Central memory CD4-positive, alpha-beta T cell (primary cell): ENCODE data around the gene LRPAP1.

Experiments
- DNase-seq: peaks from one replicate; pipeline ENCODE4 v3.0.0; 2022

LRPAP1 gene

GRCh38 chr4:3498901-3499510 lies 33.2 kb downstream of the LRPAP1 start:
- DNase-seq, result no peak

- no peak for DNase-seq
These were observed 33.8 kb downstream of the LRPAP1 start for GRCh38 chr4:3498407-3498806.

DNA sequence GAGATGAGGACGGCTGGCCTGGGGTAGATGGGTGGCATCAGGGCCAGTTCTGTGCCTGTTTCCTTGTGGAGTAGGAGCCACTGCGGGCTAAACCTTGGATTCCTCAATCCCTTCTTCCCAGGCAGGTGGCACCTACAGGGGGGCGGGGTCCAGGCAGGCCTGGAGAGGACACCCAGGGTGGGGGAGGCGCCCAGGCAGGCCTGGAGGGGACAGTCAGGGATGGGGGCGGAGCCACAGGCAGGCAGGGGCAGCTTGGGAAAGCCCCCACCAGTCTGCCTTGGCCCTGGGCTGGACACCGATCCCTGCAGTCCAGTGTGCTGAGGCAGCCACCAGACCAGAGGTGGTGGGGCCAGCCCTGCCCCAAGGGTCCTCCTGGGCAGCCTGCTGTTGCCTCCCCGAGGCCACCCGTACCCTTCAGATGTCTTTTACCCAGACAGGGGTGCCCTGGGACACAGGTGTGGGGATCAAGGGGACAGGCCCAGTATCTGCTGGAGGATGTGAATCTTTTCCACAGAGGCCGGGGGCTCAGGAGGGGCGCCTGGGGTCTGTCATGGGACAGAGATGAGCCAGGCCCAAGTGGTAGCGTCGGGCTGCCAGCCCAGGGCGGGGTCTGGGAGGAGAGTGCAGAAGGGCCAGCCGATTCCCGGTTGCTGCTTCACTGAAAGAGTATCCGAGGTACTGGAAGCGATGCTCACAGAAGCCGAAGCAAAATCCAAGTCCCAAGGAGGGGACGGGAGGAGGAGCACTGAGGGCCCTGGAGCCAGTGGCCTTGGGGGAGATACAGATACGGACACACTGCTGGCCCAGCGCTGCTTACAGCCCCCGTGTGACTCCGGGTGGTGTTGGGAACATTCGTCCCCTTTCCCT lies 34.5 kb downstream of the LRPAP1 start:
- no peak for DNase-seq

GRCh38 chr4:3497095-3497494 lies 35.1 kb downstream of the LRPAP1 start:
- no peak for DNase-seq

GRCh38 chr4:3496021-3496420 lies 36.2 kb downstream of the LRPAP1 start:
- no peak for DNase-seq

DNA sequence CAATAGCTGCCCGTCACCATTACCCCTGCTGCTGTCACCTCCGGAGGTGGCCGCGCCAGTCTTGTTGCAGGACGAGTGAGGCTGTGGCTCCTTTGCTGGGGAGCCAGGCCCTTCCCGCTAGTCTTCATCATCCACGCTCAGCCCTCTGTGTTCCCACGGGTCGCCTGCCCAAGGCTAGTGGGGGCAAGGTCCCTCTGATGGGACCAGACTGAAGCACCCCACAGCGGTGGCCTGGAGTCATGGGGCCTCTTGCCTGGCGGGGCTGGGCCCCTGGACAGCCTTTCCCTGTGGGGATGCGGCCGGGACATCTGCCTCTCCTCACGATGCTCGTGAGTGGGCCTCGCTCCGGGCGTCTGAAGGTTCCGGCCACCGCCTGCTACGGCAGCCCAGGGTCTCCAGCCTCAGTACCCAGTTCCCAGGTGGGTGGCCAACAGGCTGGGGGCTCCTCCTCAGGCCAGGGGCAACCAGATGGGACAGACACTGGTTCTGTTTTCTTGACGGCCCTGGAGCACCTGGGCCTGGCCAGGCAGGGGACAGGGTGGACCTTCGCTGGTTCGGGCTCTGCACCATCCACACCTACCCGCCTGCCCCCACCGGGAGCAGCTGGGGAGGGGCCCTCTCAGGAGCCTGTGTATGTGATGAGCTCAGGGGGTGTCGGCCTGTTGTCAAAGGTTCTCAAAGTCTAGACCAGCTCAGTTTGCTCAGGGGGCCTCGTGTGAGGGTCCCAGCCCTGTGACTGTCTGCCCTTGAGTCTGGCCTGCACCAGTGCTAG lies 36.8 kb downstream of the LRPAP1 start:
- no peak for DNase-seq

DNA sequence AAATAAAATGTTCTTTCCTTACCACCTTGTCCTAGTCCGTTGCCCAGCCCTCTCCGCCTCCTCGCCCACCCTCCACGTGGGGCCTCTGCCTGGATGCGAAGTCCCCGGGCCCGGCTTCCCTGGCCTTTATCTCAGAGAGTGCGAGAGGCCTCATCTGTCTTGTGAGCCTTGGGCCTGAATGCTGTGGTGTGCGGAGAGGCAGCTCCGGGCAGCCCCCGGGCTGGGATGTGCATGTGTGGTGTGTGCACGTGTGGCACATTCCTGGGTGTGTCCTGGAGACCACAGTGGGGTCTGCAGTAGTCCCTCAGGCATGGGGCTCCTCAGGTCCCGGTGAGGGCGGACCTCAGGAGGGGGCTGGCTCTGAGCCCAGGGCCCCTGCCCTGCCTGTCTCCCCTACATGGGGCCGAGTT lies 37.8 kb downstream of the LRPAP1 start:
- DNase-seq, result no peak

DNA sequence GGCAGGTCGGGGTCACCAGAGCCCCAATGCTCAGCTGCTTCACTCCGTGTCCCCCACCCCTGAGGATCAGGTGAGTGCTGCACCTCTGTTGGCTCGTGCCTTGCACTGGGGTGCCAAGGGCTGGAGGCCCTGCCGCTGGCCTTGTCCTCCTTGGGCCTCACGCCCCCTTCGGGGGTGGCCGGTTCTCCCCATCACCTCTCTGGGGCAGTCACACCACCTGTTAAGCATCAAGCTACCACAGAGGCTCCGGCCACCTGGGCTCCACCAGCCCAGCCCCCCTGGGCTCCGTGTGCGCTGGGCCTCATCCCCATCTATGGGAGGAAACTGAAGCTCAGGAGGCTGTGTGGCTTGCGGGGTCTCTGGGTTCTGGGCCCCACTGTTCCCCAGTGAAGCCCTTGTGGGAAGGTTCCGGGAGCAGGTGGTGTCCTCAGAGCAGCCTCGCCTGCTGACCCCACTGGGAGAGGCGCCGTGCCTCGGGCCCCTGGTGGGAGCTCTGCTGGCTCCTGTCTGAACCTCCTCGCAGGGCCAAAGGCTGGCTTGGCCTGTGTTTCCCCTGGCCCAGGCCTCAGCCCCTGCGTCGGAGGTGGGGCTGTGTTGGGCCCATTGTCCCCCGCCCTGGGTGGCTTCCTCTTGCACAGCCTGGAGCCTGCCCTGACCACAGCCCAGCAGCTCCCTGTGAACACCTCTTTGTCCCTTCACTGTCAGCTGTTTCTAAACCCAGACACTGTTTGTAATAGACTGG lies 38.3 kb downstream of the LRPAP1 start:
- DNase-seq, result no peak

- DNase-seq, result no peak
These were observed 39.2 kb downstream of the LRPAP1 start for GRCh38 chr4:3492741-3493719.

- DNase-seq, result no peak
These were observed 40.4 kb downstream of the LRPAP1 start for GRCh38 chr4:3491681-3492405.

- DNase-seq, result no peak
These were observed 42.7 kb downstream of the LRPAP1 start for GRCh38 chr4:3489451-3489962.

- DNase-seq, result no peak
These were observed 43.4 kb downstream of the LRPAP1 start for GRCh38 chr4:3488820-3489219.

DNA sequence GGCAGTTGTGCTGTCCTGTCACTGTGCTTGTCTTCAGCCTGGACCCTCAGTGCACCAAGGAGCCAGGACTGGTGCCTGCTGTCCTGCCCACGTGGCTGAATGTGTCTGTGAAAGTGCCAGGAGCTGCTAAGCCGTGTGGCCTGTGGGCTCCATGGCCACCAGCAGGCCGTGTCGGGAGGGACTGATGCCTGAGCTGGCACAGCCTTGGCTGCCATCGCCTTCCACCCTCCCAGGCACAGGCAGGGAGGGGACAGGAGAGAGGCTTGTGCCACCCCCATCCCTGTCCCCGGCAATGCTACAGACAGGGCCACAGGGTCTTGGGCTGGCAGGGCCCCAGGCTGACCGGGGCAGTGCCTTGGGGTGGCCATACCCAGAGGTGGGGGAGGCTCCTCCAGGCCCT lies 44.4 kb downstream of the LRPAP1 start:
- no peak for DNase-seq

DNA sequence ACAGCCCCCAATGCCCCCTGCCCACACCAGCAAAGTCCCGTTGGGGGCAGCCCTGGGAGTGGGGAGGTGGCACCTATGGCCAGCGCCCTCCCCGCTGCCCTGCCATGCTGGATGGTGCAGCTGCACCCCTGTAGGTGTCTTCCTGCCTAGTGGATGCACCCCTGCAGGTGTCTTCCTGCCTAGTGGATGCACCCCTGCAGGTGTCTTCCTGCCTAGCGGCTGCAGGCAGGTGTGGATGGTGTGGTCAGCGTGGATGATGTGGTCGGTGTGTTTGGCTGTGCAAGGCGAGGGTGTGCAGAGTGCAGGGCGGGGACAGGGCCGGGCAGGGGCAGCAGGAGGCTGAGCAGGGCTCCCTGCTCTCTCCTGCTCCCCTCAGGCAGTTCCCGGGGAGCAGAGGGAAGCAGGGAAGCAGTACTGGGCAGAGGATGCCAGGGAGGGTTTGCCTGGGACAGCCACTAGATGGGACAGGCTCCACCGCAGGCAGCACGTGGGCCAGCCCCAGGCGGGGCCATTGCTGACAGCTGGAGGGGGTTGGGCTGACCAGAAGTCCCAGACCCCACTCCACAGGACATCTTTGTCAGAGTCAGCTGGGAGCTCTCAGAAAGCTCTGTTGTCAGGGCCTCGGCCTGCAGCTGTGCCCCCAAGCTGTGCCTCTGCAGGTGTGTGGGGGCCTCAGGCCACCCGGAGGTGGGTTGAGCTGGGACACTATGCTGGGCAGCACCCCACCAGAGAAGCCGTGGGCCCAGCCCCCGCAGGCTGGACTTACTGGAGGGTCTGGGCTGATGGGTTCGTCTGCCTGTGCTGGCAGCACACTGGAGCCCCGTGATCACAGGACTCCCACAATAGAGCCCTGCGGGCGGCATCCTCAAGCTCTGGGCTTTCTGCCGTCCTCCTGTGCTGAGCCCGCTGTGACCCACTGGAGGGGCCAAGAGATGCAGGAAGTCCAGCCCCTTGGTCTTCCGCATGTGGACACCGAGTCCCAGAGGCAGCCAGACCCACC lies 45.4 kb downstream of the LRPAP1 start:
- DNase-seq, result no peak

DNA sequence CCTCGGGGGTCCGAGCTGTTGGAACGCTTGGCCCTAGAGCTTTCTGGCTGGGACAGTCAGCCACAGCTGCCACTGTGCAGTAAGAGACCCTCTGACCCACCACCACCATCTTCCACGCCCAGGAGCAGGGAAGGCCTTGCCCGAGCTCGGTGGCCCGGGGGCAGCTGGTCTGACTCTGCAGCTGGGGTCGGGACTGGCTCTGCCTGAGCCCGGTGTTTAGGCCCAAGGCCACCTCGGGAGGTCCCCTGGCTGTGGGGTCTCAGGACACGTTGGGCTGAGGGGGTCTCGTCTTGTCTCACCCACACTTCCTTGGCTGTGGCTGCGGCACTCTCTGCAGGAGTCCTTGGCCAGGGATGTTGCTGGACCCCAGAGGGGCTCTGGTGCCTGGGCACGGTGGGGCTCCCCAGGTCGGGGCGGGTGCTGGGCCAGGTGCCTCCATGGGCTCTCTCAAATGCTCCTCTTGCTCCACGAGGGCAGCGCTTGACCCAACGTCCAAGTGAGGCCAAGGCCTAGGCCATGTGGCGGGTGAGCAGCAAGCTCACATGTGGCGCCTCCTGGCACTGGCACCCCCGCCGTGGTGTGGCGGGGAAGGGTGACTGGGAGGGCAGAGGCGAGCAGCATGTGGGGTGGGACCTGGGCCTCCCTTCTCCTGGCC lies 46.2 kb downstream of the LRPAP1 start:
- no peak for DNase-seq

DNA sequence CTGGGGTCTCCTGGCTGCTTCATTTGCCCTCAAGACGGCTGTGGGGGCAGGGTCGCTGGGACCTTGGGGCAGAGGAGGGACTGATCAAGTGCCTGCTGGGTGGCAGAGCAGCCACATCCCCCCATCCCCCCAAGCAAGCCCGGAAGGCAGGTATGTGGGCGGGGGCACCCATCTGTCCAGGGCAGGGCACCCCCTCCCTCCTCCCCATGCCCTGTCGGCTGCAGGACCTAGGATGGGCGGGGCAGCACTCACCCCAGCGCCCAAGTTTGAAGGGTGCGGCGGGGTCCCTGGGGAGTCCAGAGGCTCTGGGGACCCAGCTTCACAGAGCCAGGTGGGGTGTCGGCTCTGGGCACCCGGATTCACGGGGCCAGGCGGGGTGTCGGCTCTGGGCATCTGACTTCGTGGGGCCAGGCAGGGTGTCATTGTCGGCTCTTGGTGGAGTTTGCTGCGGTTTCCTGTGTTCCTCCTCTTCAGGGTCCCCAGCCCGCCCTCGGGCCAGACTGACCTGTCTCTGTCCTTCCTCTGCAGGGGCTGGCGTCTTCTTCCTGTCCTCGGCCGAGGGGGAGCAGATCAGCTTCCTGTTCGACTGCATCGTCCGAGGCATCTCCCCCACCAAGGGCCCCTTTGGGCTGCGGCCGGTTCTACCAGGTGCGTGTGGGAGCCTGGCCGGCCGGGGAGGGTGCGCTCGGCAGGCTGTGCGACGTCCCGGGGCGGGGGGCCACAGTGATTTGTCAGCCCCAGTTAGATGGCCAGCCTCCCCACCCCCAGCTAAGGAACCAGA lies 47.0 kb downstream of the LRPAP1 start:
- DNase-seq, result no peak

DNA sequence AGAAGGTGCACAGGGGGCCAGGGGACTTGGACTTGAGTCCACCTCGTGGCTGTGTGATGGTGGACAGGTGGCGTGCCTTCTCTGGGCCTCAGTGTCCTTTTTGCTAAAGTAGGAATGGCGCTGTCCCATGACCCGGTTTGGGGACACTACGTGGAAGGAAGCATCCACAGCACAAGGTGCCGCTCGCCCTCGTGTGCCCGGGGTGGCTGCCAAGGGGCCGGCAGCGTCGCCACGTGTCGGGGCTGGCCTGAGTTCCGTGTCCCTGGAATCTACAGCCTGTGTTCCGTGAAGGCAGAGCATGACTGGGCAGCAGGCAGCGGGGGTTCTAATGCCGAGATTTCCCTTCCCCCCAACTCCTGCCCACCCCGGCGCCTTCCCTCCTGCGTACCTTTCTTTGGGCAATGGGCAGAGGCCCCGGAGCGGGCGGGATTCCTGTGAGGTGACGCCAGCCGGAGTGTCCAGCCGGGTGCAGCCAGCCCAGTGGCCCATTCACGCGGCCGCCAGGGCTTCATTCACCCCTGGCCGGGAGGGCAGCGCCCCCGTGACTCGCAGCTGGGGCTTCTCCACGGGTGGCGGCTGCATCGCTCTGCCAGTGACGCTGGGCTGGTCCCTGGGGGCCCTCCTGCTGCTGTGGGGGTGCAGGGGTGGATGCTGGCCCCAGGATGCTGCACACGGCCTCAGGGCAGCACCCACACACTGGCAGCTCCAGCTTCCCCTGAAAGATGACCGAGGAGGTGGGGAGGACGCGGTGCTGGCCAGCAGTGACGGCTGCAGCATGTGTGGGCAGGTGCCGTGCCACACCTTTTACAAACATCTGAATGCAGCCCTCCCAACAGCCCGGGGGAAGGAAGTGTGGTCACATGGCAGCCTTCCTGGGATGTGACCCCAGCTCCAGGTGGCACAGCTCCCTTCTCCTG lies 47.9 kb downstream of the LRPAP1 start:
- no peak for DNase-seq
